ENCODE data around the gene CWH43. TPM values are rescaled to one million over a fixed set of nuclear protein-coding genes. Genes with fewer than 3 reads are reported as not detected.
"Not testable (repeated sequence)": the region's sequence is repeated elsewhere in the genome, so short reads cannot be mapped to it uniquely, and the experiment has no call there.

Gene CWH43
- total and polyA plus RNA-seq, 2 experiments from 2014 or later = not detected

- DNase-seq (ENCODE audit: low read depth in 1 of 2, low spot score in 1 of 2) = no peak
- Histone ChIP-seq H3K4me3 (no peak overlapping the region), H3K4me1 (ENCODE audit: low read depth) (no peaks in the 10 kb centered on the region), H3K27ac (no peak overlapping the region), H3K27me3 (no peaks in the 10 kb centered on the region), H3K36me3 (no peaks in the 10 kb centered on the region), H3K9me3 (ENCODE audit: low read depth) (no peaks in the 10 kb centered on the region)
- no peak for TF ChIP-seq CTCF (IDR thresholded peaks at IDR 0.05; ENCODE audit: low read depth, low read length)
Measured at GRCh38 chr4:49058306-49058705, 72.2 kb downstream of the CWH43 start.

DNA sequence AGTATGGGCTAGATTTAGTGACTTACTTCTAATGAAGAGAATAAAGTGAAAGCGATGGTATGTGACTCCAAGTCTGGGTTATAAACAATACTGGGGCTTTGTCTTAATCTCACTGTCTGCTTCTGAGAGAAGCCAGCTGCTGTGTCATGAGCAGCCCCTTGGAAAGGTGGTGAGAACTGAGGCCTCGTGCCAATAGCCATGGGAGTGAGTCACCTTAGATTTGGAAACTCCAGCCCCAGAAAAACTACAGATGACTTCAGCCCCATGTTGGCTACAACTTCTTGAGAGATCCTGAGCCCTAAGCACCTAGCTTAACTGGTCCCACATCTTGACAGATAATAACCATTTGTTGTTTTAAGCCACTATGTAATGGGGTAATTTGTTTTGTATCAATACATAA is 77.6 kb downstream of the CWH43 start:
- H3K9me3 ChIP-seq (ENCODE audit: low read depth) = no peaks in the 10 kb centered on the region

GRCh38 chr4:49072196-49072595 is 86.1 kb downstream of the CWH43 start:
- H3K4me3 ChIP-seq; H3K4me1 ChIP-seq (ENCODE audit: low read depth); H3K36me3 ChIP-seq; H3K27ac ChIP-seq; H3K27me3 ChIP-seq; DNase-seq (ENCODE audit: low read depth in 1 of 2, low spot score in 1 of 2); H3K9me3 ChIP-seq (ENCODE audit: low read depth): not testable (repeated sequence)

More for the DNA sequence above, 77.6 kb downstream of the CWH43 start:
- Histone ChIP-seq H3K27ac (no peak overlapping the region), H3K36me3 (no peaks in the 10 kb centered on the region), H3K4me1 (ENCODE audit: low read depth) (no peaks in the 10 kb centered on the region), H3K27me3 (no peaks in the 10 kb centered on the region), H3K4me3 (no peak overlapping the region)
- no peak for TF ChIP-seq CTCF (IDR thresholded peaks at IDR 0.05; ENCODE audit: low read depth, low read length)
- no peak for DNase-seq (ENCODE audit: low read depth in 1 of 2, low spot score in 1 of 2)

DNA sequence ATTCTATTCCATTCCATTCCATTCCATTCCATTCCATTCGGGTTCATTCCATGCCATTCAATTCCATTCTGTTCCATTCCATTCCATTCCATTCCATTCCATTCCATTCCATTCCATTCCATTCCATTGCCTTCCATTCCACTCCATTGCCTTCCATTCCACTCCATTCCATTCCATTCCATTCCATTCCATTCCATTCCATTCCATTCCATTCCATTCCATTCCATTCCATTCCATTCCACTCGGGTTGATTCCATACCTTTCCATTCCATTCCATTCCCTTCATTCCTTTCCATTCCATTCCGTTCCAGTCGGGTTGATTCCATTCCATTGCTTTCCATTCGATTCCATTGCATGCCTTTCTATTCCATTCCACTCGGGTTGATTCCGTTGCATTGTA is 105.8 kb downstream of the CWH43 start:
- H3K4me3 ChIP-seq; H3K4me1 ChIP-seq (ENCODE audit: low read depth); DNase-seq (ENCODE audit: low read depth in 1 of 2, low spot score in 1 of 2); H3K9me3 ChIP-seq (ENCODE audit: low read depth); H3K27ac ChIP-seq; H3K27me3 ChIP-seq; H3K36me3 ChIP-seq: not testable (repeated sequence)

DNA sequence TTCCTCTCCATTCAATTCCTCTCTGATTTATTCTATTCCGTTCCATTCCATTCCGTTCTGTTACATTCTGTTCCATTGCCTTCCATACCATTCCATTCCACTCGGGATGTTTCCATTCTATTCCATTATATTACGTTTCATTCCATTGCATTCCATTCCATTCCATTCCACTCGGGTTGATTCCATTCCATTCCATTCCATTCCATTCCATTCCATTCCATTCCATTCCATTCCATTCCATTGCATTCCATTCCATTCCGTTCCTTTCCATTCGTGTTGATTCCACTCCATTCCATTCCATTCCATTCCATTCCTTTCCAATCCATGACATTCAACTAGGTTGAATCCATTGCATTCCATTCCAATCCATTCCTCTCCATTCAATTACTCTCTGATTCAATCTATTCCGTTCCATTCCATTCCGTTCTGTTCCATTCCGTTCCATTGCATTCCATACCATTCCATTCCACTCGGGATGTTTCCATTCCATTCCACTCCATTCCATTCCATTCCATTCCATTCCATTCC is 106.6 kb downstream of the CWH43 start:
- H3K4me3 ChIP-seq; DNase-seq (ENCODE audit: low read depth in 1 of 2, low spot score in 1 of 2); H3K27me3 ChIP-seq; H3K36me3 ChIP-seq; H3K9me3 ChIP-seq (ENCODE audit: low read depth); H3K27ac ChIP-seq; H3K4me1 ChIP-seq (ENCODE audit: low read depth): not testable (repeated sequence)

DNA sequence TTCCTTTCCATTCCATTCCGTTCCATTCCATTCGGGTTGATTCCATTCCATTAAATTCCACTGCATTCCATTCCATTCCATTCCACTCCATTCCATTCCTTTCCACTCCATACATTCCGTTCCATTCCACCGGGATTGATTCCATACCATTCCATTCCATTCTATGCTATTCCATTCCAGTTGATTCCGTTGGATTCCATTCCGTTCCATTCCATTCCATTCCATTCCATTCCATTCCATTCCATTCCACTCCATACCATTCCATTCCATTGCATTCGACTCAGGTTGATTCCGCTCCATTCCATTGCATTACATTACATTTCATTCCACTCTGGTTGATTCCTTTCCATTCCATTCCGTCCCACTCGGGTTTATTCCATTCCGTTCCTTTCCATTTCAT is 110.1 kb downstream of the CWH43 start:
- H3K9me3 ChIP-seq (ENCODE audit: low read depth); H3K4me3 ChIP-seq: not testable (repeated sequence)

GRCh38 chr4:49096627-49097026 is 110.6 kb downstream of the CWH43 start:
- not testable (repeated sequence) for H3K27ac ChIP-seq; H3K36me3 ChIP-seq; H3K9me3 ChIP-seq (ENCODE audit: low read depth); H3K4me3 ChIP-seq; H3K4me1 ChIP-seq (ENCODE audit: low read depth); DNase-seq (ENCODE audit: low read depth in 1 of 2, low spot score in 1 of 2); H3K27me3 ChIP-seq

More for the DNA sequence above, 110.1 kb downstream of the CWH43 start:
- not testable (repeated sequence) for H3K4me1 ChIP-seq (ENCODE audit: low read depth); DNase-seq (ENCODE audit: low read depth in 1 of 2, low spot score in 1 of 2); H3K27me3 ChIP-seq; H3K36me3 ChIP-seq; H3K27ac ChIP-seq

GRCh38 chr4:49097071-49097470 is 111.0 kb downstream of the CWH43 start:
- H3K27me3 ChIP-seq; H3K36me3 ChIP-seq; H3K4me3 ChIP-seq; DNase-seq (ENCODE audit: low read depth in 1 of 2, low spot score in 1 of 2); H3K27ac ChIP-seq; H3K9me3 ChIP-seq (ENCODE audit: low read depth); H3K4me1 ChIP-seq (ENCODE audit: low read depth): not testable (repeated sequence)

DNA sequence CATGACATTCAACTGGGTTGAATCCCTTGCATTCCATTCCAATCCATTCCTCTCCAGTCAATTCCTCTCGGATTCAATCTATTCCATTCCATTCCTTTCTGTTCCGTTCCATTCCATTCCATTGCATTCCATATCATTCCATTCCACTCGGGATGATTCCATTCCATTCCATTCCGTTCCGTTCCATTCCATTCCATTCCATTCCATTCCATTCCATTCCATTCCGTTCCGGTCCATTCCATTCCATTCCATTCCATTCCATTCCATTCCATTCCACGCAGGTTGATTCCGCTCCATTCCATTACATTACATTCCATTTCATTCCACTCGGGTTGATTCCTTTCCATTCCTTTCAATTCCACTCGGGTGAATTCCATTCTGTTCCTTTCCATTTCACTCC is 111.4 kb downstream of the CWH43 start:
- H3K4me3 ChIP-seq; H3K9me3 ChIP-seq (ENCODE audit: low read depth); DNase-seq (ENCODE audit: low read depth in 1 of 2, low spot score in 1 of 2); H3K27me3 ChIP-seq; H3K27ac ChIP-seq; H3K4me1 ChIP-seq (ENCODE audit: low read depth); H3K36me3 ChIP-seq: not testable (repeated sequence)

DNA sequence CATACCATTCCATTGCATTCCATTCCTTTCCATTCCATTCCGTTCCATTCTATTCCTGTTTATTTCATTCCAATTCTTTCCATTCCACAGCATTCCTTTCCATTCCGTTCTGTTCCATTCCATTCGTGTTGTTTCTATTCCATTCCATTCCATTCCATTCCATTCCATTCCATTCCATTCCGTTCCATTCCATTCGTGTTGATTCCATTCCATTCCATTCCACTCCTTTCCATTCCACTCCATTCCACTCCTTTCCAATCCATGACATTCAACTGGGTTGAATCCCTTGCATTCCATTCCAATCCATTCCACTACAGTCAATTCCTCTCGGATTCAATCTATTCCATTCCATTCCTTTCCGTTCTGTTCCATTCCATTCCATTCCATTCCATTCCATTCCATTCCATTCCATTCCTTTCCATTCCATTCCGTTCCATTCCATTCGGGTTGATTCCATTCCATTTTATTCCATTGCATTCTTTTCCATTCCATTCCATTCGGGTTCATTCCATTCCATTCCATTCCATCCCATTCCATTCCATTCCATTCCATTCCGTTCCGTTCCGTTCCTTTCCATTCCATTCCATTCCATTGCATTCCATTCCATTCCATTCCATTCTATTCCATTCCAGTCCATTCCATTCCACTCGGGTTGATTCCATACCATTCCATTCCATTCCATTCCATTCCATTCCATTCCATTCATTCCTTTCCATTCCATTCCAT is 112.1 kb downstream of the CWH43 start:
- H3K27me3 ChIP-seq; DNase-seq (ENCODE audit: low read depth in 1 of 2, low spot score in 1 of 2); H3K4me1 ChIP-seq (ENCODE audit: low read depth); H3K36me3 ChIP-seq; H3K27ac ChIP-seq; H3K4me3 ChIP-seq; H3K9me3 ChIP-seq (ENCODE audit: low read depth): not testable (repeated sequence)

- H3K36me3 ChIP-seq; H3K4me3 ChIP-seq; H3K4me1 ChIP-seq (ENCODE audit: low read depth); H3K27me3 ChIP-seq; DNase-seq (ENCODE audit: low read depth in 1 of 2, low spot score in 1 of 2); H3K27ac ChIP-seq; H3K9me3 ChIP-seq (ENCODE audit: low read depth): not testable (repeated sequence)
Measured at GRCh38 chr4:49099831-49100444, 113.9 kb downstream of the CWH43 start.

DNA sequence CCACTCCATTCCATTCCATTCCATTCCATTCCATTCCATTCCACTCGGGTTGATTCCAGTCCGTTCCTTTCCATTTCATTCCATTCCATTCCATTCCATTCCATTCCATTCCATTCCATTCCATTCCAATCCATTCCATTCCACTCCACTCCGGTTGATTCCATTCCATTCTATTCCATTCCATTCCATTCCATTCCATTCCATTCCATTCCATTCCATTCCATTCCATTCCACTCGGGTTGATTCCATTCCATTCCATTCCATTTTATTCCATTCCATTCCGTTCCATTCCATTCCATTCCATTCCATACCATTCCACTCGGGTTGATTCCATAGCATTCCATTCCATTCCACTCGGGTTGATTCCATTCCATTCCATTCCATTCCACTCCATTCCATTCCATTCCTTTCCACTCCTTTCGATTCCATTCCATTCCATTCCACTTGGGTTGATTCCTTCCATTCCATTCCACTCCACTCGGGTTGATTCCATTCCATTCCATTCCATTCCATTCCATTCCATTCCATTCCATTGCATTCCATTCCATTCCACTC is 116.3 kb downstream of the CWH43 start:
- DNase-seq (ENCODE audit: low read depth in 1 of 2, low spot score in 1 of 2); H3K9me3 ChIP-seq (ENCODE audit: low read depth); H3K27ac ChIP-seq; H3K4me3 ChIP-seq; H3K27me3 ChIP-seq; H3K4me1 ChIP-seq (ENCODE audit: low read depth); H3K36me3 ChIP-seq: not testable (repeated sequence)
